MM.1S (cell line): Measurements from ENCODE around the gene TLK1.

Source experiments
- CTCF ChIP-seq: fragments of 300-600 bp; sonication (generic); IDR thresholded peaks from 2 replicates; pipeline ENCODE4 v1.5.1; 2016; ENCODE audit warnings: antibody characterized with exemption, low read length, mixed read lengths
- EZH2 ChIP-seq: fragments of 300-600 bp; sonication (generic); optimal IDR thresholded peaks from 2 replicates; pipeline ENCODE3; 2017; ENCODE audit warnings: low read depth, mild to moderate bottlenecking, antibody characterized with exemption, low read length, mixed read lengths
- EZH2phosphoT487 ChIP-seq: fragments of 300-600 bp; sonication (generic); IDR thresholded peaks from 2 replicates; pipeline ENCODE4 v1.6.1; 2018; ENCODE audit warnings: antibody characterized with exemption, low read length

GRCh38 chr2:171210216-171210863, 49.6 kb upstream of the TLK1 start:
- TF ChIP-seq CTCF: no peak
- no peak for TF ChIP-seq EZH2
- TF ChIP-seq EZH2phosphoT487: no peak
